Keratinocyte (primary cell): Measurements from ENCODE around the gene ZNF343. TPM values are rescaled to one million over a fixed set of nuclear protein-coding genes. Genes with fewer than 3 reads are reported as not detected.

Experiments used
- DNase-seq: peaks from one replicate; pipeline ENCODE4 v3.0.0-alpha.2; 2011; ENCODE audit warnings: low read depth, missing footprints, low spot score
- FAIRE-seq: peaks from 2 replicates; lab custom pipeline; 2011; peaks lifted over from hg19 to GRCh38; lab: Jason Lieb, UNC
- H2AFZ ChIP-seq: 2 replicates; pipeline ENCODE4 v1.6.0; 2012; ENCODE audit warnings: low read length, control low read depth, inconsistent platforms; ENCODE audit not compliant: control insufficient read depth
- H3K27ac ChIP-seq: 2 replicates; pipeline ENCODE4 v1.5.1; 2011; ENCODE audit warnings: low read length; ENCODE audit not compliant: control insufficient read depth, insufficient read depth
- H3K27me3 ChIP-seq: 3 replicates; pipeline ENCODE4 v1.6.0; 2011; ENCODE audit warnings: low read length; ENCODE audit not compliant: control insufficient read depth, insufficient read depth; ENCODE audit errors: extremely low read depth
- H3K36me3 ChIP-seq, 2 experiments: 2 replicates in 1 of 2; 3 replicates in 1 of 2; pipeline ENCODE4 v1.5.1; 2011; ENCODE audit warnings: low read length in 2 of 2, mild to moderate bottlenecking in 1 of 2; ENCODE audit not compliant: control insufficient read depth in 2 of 2, insufficient read depth in 2 of 2; ENCODE audit errors: extremely low read depth in 1 of 2
- H3K4me1 ChIP-seq: 3 replicates; pipeline ENCODE4 v1.5.1; 2011; ENCODE audit warnings: low read length; ENCODE audit not compliant: control insufficient read depth, insufficient read depth; ENCODE audit errors: extremely low read depth
- H3K4me2 ChIP-seq: 3 replicates; pipeline ENCODE4 v1.6.0; 2011; ENCODE audit warnings: low read depth, low read length; ENCODE audit not compliant: control insufficient read depth, insufficient read depth; ENCODE audit errors: extremely low read depth
- H3K4me3 ChIP-seq, 3 experiments: fragments of 200-600 bp in 1 of 3; sonication (generic) in 1 of 3; 2 replicates in 2 of 3; 3 replicates in 1 of 3; pipeline ENCODE4 v1.5.1; 2011 to 2016; ENCODE audit warnings: low read length in 3 of 3, mild to moderate bottlenecking in 3 of 3, control low read depth in 2 of 3, inconsistent platforms in 1 of 3, low read depth in 1 of 3, mixed read lengths in 1 of 3, mixed run types in 1 of 3, moderate library complexity in 1 of 3; ENCODE audit not compliant: control insufficient read depth in 2 of 3, insufficient read depth in 2 of 3; ENCODE audit errors: extremely low read depth in 1 of 3
- H3K79me2 ChIP-seq: 2 replicates; pipeline ENCODE4 v1.6.0; 2012; ENCODE audit warnings: low read length; ENCODE audit not compliant: control insufficient read depth, insufficient read depth
- H3K9ac ChIP-seq: 3 replicates; pipeline ENCODE4 v1.6.0; 2011; ENCODE audit warnings: low read length; ENCODE audit not compliant: control insufficient read depth, insufficient read depth; ENCODE audit errors: extremely low read depth
- H3K9me1 ChIP-seq: 3 replicates; pipeline ENCODE4 v1.6.0; 2011; ENCODE audit warnings: low read length; ENCODE audit not compliant: control insufficient read depth, insufficient read depth; ENCODE audit errors: extremely low read depth
- H3K9me3 ChIP-seq: 2 replicates; pipeline ENCODE4 v1.5.1; 2012; ENCODE audit warnings: low read depth, low read length; ENCODE audit not compliant: control insufficient read depth
- H4K20me1 ChIP-seq: 3 replicates; pipeline ENCODE4 v1.6.0; 2011; ENCODE audit warnings: low read length; ENCODE audit not compliant: control insufficient read depth, insufficient read depth; ENCODE audit errors: extremely low read depth
- EZH2 ChIP-seq: IDR thresholded peaks from one replicate; pipeline ENCODE4 v1.6.1; 2012; ENCODE audit warnings: inconsistent platforms, mild to moderate bottlenecking, low read length, moderate library complexity
- dilution Hi-C: fragments of 300-500 bp; cut with MboI; formaldehyde crosslinking; loops from one replicate; pipeline ENCODE4 v1.7.0; 2020; ENCODE audit warnings: low sequenced_read_pairs; ENCODE audit not compliant: extremely low pct_ligation_motif_present
- polyA plus RNA-seq, 5 experiments: library from polyadenylated mRNA; depleted of rRNA in 3 of 5; stranded (reverse) in 3 of 5; stranded (forward) in 1 of 5; unstranded in 1 of 5; fragments of >200 nt; gene quantifications; 1 replicate in 1 of 5; 2 replicates in 3 of 5; 3 replicates in 1 of 5; pipeline versions ENCODE4 v1.2.1 to v1.2.3, GENCODE V29; 2011 to 2012; ENCODE audit warnings: missing spikeins in 2 of 5, low read depth in 1 of 5, low replicate concordance in 1 of 5
- TF ChIP-seq, protein P1 (sequence below), 3 experiments: IDR thresholded peaks in 1 of 3; conservative IDR thresholded peaks in 1 of 3; optimal IDR thresholded peaks in 1 of 3; 2 replicates in 2 of 3; 3 replicates in 1 of 3; pipeline versions ENCODE3 to v1.5.1; 2011; ENCODE audit warnings: low read length in 3 of 3, mild to moderate bottlenecking in 3 of 3, moderate library complexity in 2 of 3, control low read depth in 1 of 3, inconsistent platforms in 1 of 3; ENCODE audit not compliant: insufficient read depth in 2 of 3; ENCODE audit errors: extremely low read depth in 1 of 3

The ZNF343 gene
- polyA plus RNA-seq, 1 donor (not counting 4 experiments of a cell fraction or from before 2014, with no cell fraction given): 11.7 TPM

DNA sequence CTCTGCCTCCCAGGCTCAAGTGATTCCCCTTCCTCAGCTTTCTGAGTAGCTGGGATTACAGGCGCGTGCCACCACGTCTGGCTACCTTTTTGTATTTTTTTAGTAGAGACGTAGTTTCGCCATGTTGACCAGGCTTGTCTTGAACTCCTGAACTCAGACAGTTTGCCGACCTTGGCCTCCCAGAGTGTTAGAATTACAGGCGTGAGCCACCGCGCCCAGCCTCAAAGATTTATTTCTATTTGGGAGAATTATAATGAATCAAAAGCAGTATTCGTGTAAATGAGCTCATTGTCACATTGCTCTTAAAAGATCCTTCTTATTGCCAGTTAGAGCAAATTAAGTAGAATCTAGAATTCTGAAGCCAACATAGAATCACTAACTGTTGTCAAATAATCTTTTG, 9.4 kb upstream of the ZNF343 start:
- dilution Hi-C loops: no loop called here
- no peak for DNase-seq
- Histone ChIP-seq H3K9me3 (no peaks in the 10 kb centered on the region), H3K4me2 (no peak overlapping the region), H3K79me2 (no peaks in the 10 kb centered on the region), H3K27me3 (no peaks in the 10 kb centered on the region), H4K20me1 (no peaks in the 10 kb centered on the region), H2AFZ (no peak overlapping the region), H3K36me3 (no peaks in the 10 kb centered on the region), H3K4me3 (no peak overlapping the region), H3K27ac (no peak overlapping the region), H3K9ac (no peak overlapping the region), H3K4me1 (no peaks in the 10 kb centered on the region), H3K9me1 (no peaks in the 10 kb centered on the region)
- TF ChIP-seq EZH2: no peak
- TF ChIP-seq, protein P1, sequence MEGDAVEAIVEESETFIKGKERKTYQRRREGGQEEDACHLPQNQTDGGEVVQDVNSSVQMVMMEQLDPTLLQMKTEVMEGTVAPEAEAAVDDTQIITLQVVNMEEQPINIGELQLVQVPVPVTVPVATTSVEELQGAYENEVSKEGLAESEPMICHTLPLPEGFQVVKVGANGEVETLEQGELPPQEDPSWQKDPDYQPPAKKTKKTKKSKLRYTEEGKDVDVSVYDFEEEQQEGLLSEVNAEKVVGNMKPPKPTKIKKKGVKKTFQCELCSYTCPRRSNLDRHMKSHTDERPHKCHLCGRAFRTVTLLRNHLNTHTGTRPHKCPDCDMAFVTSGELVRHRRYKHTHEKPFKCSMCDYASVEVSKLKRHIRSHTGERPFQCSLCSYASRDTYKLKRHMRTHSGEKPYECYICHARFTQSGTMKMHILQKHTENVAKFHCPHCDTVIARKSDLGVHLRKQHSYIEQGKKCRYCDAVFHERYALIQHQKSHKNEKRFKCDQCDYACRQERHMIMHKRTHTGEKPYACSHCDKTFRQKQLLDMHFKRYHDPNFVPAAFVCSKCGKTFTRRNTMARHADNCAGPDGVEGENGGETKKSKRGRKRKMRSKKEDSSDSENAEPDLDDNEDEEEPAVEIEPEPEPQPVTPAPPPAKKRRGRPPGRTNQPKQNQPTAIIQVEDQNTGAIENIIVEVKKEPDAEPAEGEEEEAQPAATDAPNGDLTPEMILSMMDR (optimal IDR thresholded peaks at IDR 0.05 in 1 of 3, IDR thresholded peaks at IDR 0.05 in 1 of 3, conservative IDR thresholded peaks at IDR 0.05 in 1 of 3; ENCODE audit: extremely low read depth in 1 of 3, insufficient read depth in 2 of 3, low read length in 3 of 3): no peak
- FAIRE-seq: no peak

DNA sequence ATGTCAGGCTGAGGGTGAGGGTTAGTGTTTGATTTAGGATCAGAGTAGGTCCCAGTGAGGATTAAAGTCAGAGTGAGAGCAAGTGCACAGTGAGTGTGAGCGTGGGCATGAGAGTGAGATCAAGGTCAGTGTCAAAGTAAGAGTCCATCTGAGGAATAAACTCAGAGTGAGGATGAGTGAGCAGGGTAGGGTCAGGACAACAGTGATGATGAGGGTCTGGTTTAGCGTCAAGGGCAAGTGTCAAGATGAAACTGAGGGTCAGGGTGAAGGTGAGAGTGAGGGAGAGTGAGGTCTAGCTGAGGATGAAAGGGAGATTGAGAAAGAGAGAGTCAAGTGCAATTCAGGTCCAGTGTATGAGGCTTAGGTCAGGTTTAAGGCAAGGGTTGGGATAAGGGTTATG, 7.7 kb upstream of the ZNF343 start:
- no peaks in the 10 kb centered on the region for H3K9me1 ChIP-seq
- H2AFZ ChIP-seq: no peak overlapping the region
- DNase-seq: no peak
- H3K4me3 ChIP-seq: no peak overlapping the region
- no peaks in the 10 kb centered on the region for H3K4me1 ChIP-seq
- FAIRE-seq: no peak
- no peak overlapping the region for H3K27ac ChIP-seq
- H3K79me2 ChIP-seq: no peaks in the 10 kb centered on the region
- dilution Hi-C loops: no loop called here
- H3K27me3 ChIP-seq: no peaks in the 10 kb centered on the region
- no peak overlapping the region for H3K9ac ChIP-seq
- H3K36me3 ChIP-seq: no peaks in the 10 kb centered on the region
- no peaks in the 10 kb centered on the region for H4K20me1 ChIP-seq
- H3K4me2 ChIP-seq: no peak overlapping the region
- no peaks in the 10 kb centered on the region for H3K9me3 ChIP-seq
- TF ChIP-seq, protein P1 (optimal IDR thresholded peaks at IDR 0.05 in 1 of 3, IDR thresholded peaks at IDR 0.05 in 1 of 3, conservative IDR thresholded peaks at IDR 0.05 in 1 of 3; ENCODE audit: extremely low read depth in 1 of 3, insufficient read depth in 2 of 3, low read length in 3 of 3): no peak
- TF ChIP-seq EZH2: no peak
